ENCODE data around the gene PRR33. TPM values are rescaled to one million over a fixed set of nuclear protein-coding genes. Genes with fewer than 3 reads are reported as not detected.

The PRR33 gene
- total and polyA plus RNA-seq, 2 donors (not counting 3 experiments of a cell fraction or from before 2014, with no cell fraction given) = not detected

DNA sequence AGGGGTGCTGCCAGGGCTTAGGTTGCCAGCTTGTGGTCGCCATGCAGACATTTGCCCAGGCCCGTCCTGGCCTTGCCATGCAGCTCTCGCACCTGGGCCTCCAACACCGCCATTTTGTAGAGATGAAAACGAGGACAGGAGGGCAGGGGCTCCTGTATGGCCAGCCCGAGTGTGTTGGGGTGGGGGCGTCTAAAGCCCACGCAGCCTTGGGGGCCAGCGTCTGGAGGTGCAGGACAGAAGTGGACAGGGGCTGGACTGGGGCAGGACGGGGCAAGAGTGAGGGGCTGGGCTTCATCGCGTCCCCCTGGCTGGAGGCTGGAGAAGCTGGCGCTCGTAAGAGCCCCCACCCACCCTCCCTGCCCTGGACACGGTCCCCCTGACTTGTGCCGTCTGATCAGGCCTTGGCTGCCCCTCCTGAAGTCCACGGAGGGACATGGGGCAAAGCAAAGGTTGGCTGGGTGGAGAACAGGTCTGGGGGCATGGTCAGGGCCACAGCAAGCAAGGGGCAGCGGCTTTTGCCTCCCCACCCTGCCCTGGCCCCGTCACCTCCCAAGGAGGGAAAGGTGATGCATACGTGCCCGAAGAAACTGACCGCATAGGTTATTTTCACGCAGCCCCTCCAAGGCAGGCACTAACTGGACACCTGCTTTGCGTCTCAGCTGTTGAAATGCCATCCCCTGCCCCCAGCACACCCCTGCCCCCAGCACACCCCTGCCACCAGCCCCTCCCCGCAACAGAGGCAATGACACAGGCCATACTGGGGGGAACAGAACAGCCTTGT, 28.6 kb upstream of the PRR33 start:
- Histone ChIP-seq H3K4me1 (ENCODE audit: control insufficient read depth, extremely low read depth, insufficient read depth, low read length) (no peaks in the 10 kb centered on the region), H3K79me2 (ENCODE audit: control insufficient read depth, insufficient read depth, low read length) (no peaks in the 10 kb centered on the region), H4K20me1 (replicated peaks; ENCODE audit: control insufficient read depth, extremely low read depth, insufficient read depth, low read length) (no peaks in the 10 kb centered on the region), H3K4me3 (replicated peaks in 1 of 3; ENCODE audit: insufficient read depth in 1 of 3, low read depth in 1 of 3, low read length in 3 of 3) (no peak overlapping the region), H3K36me3 (ENCODE audit: control insufficient read depth in 2 of 2, extremely low read depth in 1 of 2, insufficient read depth in 2 of 2, low read length in 2 of 2) (no peaks in the 10 kb centered on the region), H3K27me3 (ENCODE audit: control insufficient read depth in 2 of 2, insufficient read depth in 2 of 2, low read length in 2 of 2) (no peaks in the 10 kb centered on the region), H3K9me1 (replicated peaks; ENCODE audit: control insufficient read depth, extremely low read depth, insufficient read depth, low read length) (no peaks in the 10 kb centered on the region), H3K9me3 (replicated peaks; ENCODE audit: control insufficient read depth, insufficient read depth, low read length) (no peaks in the 10 kb centered on the region), H2AFZ (ENCODE audit: low read depth, low read length) (no peak overlapping the region), H3K27ac (ENCODE audit: insufficient read depth, low read depth, low read length) (no peak overlapping the region), H3K9ac (replicated peaks; ENCODE audit: extremely low read depth, insufficient read depth, low read length) (no peak overlapping the region), H3K4me2 (ENCODE audit: insufficient read depth, low read length) (no peak overlapping the region)
- POLR2A ChIA-PET = no interaction called here
- dilution Hi-C loops (cut with MboI; ENCODE audit: extremely low pct_ligation_motif_present, low sequenced_read_pairs) (no loop called here), intact Hi-C loops (cut with micrococcal nuclease) (no loop called here)
- TF ChIP-seq EZH2 (IDR thresholded peaks at IDR 0.05; ENCODE audit: borderline replicate concordance, low read depth, low read length, severe bottlenecking) (no peak), FOS (IDR thresholded peaks at IDR 0.05; ENCODE audit: borderline replicate concordance, insufficient read depth, low read length) (no peak), POLR2AphosphoS5 (IDR thresholded peaks at IDR 0.05; ENCODE audit: insufficient read depth, low read depth, low read length) (no peak), POLR2A (IDR thresholded peaks at IDR 0.05; ENCODE audit: low read depth, low read length) (no peak), MYC (IDR thresholded peaks at IDR 0.05; ENCODE audit: low read depth, low read length) (no peak), JUN (IDR thresholded peaks at IDR 0.05; ENCODE audit: borderline replicate concordance, insufficient read depth, insufficient read length, low read depth) (no peak), GATA2 (IDR thresholded peaks at IDR 0.05; ENCODE audit: insufficient read depth, insufficient read length, low read depth, low read length) (no peak)
- TF ChIP-seq, protein P1, sequence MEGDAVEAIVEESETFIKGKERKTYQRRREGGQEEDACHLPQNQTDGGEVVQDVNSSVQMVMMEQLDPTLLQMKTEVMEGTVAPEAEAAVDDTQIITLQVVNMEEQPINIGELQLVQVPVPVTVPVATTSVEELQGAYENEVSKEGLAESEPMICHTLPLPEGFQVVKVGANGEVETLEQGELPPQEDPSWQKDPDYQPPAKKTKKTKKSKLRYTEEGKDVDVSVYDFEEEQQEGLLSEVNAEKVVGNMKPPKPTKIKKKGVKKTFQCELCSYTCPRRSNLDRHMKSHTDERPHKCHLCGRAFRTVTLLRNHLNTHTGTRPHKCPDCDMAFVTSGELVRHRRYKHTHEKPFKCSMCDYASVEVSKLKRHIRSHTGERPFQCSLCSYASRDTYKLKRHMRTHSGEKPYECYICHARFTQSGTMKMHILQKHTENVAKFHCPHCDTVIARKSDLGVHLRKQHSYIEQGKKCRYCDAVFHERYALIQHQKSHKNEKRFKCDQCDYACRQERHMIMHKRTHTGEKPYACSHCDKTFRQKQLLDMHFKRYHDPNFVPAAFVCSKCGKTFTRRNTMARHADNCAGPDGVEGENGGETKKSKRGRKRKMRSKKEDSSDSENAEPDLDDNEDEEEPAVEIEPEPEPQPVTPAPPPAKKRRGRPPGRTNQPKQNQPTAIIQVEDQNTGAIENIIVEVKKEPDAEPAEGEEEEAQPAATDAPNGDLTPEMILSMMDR (IDR thresholded peaks at IDR 0.05; ENCODE audit: extremely low read depth in 1 of 2, insufficient read depth in 1 of 2, low read depth in 1 of 2, low read length in 2 of 2) = no peak
- TF ChIP-seq, protein P2, sequence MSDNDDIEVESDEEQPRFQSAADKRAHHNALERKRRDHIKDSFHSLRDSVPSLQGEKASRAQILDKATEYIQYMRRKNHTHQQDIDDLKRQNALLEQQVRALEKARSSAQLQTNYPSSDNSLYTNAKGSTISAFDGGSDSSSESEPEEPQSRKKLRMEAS (IDR thresholded peaks at IDR 0.05; ENCODE audit: insufficient read depth, insufficient read length) = no peak
- FAIRE-seq (no peak), DNase-seq (ENCODE audit: low read depth, low spot score) (no peak)
- CTCF ChIA-PET = interaction anchor here (1.1 to 2.3 kb wide), 2 partner anchors 38 kb away, joined by 3 to 20 read pairs; no protein-coding TSS in a partner anchor
- no TSS peak for BruUV-seq (replicated peaks)
